NCI-H748 treated with DMSO at 0.1 percent for 48 hours (cell line): Measurements from ENCODE around the gene SELENOO.
"Not testable (repeated sequence)": the region's sequence is repeated elsewhere in the genome, so short reads cannot be mapped to it uniquely, and the experiment has no call there.

Experiments
- DNase-seq: peaks from one replicate; lab custom pipeline; 2025; lab: John Stamatoyannopoulos, UW

SELENOO gene

GRCh38 chr22:50201191-50202129 lies 649 bp downstream of the SELENOO start:
- DNase-seq, result no peak

GRCh38 chr22:50202130-50202666 lies 1.4 kb downstream of the SELENOO start:
- no peak for DNase-seq

DNA sequence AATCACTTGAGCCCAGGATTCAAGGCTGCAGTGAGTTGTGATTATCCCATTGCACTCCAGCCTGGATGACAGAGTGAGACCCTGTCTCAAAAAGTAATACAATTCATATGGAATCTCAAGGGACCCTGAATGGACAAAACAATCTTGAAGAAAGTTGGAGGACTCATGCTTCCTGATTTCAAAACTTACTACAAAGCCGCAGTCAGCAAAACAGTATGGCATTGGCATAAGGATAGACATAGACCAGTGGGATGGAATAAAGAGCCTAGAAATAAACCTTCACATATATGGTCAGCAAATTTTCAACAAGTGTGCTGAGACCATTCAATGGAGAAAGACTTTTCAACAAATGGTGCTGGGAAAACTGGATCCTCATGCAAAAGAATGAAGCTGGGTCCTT lies 2.5 kb downstream of the SELENOO start:
- DNase-seq, result no peak

DNA sequence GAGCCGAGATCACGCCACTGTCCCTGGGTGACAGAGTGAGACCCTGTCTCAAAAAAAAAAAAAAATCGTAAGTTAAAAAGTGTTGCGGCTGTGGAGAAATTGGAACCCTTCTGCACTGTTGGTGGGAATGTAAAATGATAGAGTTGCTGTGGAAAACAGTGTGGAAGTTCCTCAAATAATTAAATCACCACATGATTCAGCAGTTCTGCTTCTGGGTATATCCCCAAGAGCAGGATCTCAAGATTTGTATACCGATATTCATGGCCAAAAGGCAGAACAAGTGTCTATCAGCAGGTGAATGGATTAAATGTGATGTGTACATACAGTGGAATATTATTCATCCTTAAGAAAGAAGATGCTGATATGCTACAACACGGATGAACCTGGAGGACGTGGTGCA lies 3.8 kb downstream of the SELENOO start:
- no peak for DNase-seq

DNA sequence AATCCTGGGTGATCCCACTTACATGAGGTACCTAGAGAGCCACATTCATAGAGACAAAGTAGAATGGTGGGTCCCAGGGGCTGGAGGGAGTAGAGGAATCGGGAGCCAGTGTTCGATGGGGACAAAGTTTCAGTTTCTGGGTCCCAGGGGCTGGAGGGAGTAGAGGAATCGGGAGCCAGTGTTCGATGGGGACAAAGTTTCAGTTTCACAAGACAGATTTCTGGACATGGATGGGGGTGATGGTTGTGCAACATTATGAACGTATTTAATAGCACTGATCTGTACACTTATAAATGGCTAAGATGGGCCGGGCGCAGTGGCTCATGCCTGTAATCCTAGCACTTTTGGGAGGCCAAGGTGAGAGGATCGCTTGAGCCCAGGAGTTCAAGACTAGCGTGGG lies 4.2 kb downstream of the SELENOO start:
- DNase-seq, result not testable (repeated sequence)

DNA sequence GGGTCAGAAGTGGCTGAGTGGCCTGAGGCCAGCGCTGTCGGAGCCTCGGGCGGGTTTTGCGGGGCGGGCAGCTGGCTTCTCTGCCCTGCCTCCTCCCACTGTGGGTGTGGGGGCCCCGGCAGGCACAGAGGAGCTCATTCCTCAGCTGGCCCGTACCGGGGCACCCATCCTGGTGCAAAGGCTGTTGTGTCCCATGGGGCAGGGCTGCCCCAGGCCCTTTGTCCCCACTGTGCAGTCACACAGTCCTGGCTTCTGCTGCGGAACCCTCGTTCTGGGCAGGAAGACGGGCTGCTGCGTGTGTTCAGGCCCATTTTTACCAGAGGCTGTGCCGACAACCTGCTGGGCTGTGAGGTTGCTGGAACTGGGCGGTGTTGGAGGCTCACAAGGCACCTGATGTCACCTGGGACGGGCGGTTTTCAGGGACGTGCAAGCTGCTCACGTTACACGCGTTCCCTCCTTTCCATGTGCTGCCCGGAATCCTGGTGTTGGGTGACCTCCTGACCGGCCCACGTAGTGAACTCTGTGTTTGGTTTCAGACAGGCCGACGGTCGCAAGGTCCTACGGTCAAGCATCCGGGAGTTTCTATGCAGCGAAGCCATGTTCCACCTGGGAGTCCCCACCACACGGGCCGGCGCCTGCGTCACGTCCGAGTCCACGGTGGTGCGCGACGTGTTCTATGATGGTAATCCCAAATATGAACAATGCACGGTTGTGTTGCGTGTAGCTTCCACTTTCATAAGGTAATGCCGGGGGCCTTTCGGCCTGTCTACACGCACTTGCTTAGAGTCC lies 5.2 kb downstream of the SELENOO start:
- DNase-seq, result no peak

DNA sequence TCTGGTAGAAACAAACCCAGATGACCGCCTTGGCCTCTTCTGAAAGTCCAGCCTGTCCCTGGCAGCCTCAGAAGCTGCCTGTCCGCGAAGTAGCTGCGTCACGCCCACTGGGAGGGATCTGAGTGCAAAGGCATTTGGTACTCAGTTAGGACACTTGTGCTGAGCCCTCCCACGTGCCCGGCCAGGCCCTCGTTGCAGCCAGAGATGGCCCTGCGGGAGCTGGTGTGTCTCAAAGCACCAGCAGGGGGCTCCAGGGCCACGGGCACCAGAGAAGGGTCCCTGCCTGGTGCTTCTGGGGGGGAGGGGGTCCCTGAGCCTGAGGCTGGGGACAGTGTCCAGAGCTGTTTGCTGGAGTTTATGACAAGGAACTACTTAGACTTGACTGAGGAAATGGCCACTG lies 5.8 kb downstream of the SELENOO start:
- no peak for DNase-seq

GRCh38 chr22:50207383-50208140 lies 6.8 kb downstream of the SELENOO start:
- DNase-seq, result no peak

DNA sequence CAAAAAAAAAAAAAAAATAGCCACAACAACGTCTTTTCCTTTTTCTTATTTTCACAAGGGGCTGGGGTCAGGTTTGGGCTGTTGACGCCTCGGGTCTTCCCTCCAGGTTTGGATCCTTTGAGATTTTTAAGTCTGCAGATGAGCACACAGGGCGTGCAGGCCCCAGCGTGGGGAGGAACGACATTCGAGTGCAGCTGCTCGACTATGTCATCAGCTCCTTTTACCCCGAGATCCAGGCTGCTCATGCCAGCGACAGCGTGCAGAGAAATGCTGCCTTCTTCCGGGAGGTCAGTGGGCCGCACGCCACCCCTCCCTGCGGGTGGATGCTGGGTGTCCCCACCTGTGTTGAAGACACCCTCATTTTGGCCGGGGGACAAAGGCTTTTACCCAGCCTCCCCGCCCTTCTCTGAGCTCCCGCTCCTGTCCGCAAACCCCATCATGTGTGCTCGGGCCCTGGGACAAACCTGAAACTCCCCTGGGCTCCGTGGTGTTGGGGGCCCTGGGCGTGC lies 7.7 kb downstream of the SELENOO start:
- no peak for DNase-seq

DNA sequence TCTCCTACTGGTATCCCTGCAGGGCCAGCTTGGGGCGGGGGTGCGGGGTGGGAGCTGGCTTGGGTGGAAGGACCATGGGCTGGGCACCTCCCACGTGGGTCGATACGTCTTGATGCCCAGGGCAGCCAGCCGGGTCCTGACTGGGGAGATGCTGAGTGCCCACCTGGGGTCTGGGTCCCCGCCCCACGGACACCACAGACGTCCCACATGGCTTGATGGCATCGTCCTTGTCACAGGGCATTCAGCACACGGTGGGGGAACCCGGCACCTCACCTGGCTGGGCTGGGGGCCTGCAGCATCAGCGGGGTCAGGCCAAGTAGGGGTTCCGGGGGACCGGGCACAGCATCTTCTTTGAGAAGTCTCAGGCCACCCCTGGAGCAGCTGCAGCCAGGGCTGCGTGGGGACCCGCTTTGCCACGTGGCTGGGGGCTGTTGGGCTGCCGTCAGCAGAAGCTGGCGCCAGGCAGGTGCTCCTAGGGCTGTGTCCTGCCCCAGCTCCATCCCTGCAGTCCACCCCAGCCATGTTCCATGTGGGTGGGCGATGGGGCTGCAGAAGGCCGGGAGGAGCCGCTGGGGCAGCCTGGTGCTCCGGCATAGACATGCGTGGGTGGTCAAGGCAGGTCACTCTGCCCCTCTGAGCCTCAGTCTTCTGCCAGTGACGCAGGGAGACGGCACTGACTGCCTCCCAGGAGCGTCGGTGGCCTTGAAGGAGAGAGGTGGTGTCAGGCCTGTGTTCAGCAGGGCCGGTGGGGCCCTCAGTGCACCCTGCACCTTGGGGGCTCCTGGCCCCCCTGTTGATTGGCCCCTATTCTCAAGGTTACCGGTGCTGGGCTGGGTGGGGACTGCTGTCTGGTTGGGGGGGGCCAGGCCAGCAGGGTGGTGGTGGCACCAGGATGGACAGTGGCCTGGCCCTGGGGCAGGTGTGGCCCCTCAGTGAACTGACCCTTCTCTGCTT lies 8.4 kb downstream of the SELENOO start:
- no peak for DNase-seq

DNA sequence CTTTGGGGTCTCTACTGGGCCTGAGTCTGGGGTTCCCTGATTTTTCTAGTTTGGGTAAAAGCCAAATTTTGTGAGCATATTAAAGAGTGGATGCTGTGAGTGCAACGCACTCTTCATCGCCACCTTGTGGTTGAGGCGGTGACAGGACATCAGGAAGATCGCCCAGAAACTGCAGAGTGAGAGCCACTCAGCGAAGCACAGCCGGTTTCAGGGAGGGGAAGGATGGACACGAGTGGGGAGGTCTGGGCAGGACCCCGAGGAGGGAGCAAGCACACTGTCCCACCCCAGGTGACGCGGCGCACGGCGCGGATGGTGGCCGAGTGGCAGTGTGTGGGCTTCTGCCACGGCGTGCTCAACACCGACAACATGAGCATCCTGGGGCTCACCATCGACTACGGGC lies 9.1 kb downstream of the SELENOO start:
- DNase-seq, result peak; percentile 21

DNA sequence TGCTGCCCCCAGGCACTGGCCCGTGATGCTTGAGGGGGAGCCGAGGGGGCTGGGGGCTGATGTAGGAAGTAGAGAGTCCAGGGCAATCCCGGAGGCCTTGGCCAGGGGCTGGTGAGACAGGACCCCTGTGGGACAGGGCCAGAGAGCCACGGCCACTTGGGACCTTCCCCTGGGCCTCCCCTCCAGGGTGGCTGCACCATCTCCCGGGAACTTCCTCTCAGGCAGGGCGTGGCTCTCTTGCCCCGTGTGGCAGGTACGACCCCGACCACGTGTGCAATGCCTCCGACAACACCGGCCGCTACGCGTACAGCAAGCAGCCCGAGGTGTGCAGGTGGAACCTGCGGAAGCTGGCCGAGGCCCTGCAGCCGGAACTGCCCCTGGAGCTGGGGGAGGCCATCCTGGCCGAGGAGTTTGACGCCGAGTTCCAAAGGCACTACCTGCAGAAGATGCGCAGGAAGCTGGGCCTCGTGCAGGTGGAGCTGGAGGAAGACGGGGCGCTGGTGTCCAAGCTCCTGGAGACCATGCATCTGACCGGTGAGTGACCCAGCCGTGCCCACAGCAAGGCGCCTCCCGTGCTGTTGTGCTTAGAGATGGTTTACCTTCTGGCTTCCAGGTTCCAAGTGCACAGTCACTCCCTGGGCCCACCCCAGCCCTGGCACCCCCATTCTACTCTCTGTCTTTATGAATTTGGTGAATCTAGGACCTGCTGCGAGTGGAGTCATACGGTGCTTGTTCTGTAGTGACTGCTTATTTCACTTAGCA lies 9.7 kb downstream of the SELENOO start:
- DNase-seq, result no peak

DNA sequence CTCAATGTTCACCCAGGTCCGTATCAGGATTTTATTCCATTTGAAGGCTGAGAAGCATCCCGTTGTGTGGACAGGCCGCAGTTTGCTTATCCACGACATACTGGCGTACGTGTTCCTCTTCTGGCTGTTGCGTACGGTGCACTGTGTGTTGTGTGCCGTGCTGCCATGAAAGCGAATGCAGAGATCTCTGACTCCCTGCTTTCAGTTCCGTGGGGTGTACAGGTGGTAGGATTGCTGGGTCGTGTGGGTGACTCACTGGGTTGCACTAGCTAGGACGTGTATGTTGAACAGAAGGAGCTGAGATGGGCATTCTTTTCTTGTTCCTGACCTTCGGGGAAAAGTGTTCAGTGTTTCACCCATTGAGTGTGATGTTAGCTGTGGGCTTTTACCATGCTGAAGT lies 10.3 kb downstream of the SELENOO start:
- DNase-seq, result no peak

- no peak for DNase-seq
These were observed 12.5 kb downstream of the SELENOO start for GRCh38 chr22:50213263-50213662.

- DNase-seq, result no peak
These were observed 14.7 kb downstream of the SELENOO start for GRCh38 chr22:50215297-50216054.

DNA sequence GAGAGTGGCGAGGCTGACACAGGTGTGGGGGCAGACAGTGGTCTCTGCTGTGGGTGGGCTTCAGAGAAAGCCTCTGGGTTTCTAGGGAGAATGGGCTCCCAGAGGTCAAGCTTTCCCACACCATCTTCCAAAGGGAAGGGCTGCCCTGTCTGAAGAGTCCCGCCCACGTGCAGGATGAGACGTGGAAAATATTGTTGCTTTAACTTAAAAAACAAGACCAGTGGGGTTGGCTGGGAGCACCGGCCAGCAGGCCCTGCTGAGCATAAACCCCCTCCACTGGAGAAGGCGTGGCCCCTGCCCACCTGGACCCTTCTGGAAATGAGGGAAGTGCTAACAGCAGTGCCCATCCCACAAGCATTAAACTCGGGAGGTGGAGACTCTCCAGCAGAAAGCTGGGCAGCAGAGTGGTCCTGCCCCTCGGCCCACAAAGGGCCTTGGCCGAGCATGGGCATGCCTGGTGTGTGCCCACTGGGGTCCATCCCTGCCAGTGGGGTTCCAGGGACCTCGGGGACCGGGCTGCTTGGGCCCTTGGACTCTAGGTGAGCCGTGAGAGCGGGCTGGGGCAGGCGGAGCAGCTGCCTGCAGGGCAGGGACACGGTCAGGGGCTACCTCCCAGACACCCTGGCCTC lies 15.4 kb downstream of the SELENOO start:
- DNase-seq, result no peak

DNA sequence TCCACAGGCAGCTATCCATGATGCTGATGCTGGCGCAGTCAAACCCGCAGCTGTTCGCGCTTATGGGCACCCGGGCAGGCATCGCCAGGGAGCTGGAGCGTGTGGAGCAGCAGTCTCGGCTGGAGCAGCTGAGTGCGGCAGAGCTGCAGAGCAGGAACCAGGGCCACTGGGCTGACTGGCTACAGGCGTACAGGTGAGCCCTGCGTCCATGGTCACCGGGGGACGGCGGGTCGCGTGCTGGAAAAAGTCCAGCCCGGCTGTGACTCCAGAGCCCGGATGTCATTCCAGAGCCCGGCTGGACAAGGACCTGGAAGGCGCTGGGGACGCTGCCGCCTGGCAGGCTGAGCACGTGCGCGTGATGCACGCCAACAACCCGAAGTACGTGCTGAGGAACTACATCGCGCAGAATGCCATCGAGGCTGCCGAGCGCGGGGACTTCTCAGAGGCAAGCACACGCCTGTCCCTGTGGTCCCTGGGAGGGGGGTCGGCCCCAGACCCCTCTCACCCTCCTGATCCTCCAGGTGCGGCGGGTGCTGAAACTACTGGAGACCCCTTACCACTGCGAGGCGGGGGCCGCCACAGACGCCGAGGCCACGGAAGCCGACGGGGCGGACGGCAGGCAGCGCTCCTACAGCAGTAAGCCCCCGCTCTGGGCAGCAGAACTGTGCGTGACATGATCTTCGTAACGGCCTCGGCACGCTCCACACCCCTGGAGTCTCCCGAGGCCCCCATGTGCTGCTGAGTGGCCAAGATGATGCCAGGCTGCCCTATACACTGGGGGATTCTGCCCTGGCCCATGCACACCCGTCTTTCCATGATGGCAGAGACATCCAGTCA lies 16.1 kb downstream of the SELENOO start:
- no peak for DNase-seq
